ENCODE data around the gene CCL13.

CCL13 gene

DNA sequence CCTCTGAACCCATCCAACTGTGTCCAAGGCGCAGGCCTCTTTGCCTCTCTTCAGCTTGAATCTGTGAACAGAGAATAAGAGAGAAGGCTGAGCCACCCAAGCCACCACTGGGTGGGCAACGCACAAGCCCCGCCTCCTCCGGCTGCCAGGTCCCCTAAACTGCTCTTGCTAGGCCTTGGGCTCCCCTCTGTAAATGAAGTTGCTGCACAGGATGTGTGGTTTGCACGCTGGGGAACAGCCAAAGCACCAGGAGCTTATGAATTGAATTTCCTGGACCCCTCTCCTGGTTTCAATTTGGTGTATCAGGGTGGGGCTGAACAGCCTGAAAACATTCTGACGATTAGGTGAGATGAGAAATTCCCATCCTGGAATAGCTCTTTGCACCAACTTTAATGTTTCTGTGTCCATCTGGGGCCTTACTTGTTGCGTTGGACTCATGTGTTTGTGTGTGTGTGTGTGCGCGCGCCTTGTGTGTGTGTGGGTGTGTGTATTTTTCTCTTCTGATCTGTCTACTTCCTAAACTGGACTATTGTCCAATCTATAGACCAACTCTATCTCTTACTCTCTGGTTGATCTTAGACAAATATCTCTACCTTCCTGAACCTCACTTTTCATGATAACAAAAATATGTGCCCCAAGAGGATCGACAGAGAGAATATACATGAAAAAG, 4.5 kb downstream of the CCL13 start:
- no peak overlapping the region for H3K4me3 ChIP-seq (ENCODE audit: low read depth, low read length)
- no peak for DNase-seq (ENCODE audit: low read depth)
- TF ChIP-seq, protein P1, sequence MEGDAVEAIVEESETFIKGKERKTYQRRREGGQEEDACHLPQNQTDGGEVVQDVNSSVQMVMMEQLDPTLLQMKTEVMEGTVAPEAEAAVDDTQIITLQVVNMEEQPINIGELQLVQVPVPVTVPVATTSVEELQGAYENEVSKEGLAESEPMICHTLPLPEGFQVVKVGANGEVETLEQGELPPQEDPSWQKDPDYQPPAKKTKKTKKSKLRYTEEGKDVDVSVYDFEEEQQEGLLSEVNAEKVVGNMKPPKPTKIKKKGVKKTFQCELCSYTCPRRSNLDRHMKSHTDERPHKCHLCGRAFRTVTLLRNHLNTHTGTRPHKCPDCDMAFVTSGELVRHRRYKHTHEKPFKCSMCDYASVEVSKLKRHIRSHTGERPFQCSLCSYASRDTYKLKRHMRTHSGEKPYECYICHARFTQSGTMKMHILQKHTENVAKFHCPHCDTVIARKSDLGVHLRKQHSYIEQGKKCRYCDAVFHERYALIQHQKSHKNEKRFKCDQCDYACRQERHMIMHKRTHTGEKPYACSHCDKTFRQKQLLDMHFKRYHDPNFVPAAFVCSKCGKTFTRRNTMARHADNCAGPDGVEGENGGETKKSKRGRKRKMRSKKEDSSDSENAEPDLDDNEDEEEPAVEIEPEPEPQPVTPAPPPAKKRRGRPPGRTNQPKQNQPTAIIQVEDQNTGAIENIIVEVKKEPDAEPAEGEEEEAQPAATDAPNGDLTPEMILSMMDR (IDR thresholded peaks at IDR 0.05; ENCODE audit: low read depth, low read length, missing control alignments) = no peak

DNA sequence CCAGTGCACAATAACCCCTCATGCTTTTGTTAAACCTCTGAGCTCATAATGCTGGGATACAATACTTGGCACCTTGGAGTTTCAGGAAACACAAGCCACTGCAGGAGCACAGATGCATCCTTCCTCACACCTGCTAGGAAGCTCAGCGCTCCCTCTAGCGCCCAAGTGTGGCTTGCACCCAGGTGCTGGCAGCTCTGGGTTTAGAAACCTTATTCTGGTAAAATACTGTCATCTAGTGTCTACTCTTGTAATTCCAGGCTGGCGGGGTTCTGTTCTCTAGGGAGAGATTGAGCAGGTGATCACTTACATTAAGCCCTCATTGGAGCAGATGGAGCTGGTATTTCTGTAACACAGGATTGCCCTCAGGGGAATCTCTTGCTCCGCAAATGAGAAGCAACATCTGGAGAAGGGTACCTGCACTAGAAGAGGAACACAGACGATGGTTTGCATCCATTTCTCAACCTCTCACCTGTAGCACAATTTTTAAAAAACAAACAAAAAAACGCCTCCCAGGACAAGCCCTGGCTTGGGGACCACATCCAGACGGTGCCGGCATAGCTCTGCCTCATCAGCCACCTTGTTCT, 5.3 kb downstream of the CCL13 start:
- TF ChIP-seq, protein P1 (IDR thresholded peaks at IDR 0.05; ENCODE audit: low read depth, low read length, missing control alignments) = peak; percentile 100
- H3K4me3 ChIP-seq (ENCODE audit: low read depth, low read length) = no peak overlapping the region
- DNase-seq (ENCODE audit: low read depth) = peak; percentile 68

DNA sequence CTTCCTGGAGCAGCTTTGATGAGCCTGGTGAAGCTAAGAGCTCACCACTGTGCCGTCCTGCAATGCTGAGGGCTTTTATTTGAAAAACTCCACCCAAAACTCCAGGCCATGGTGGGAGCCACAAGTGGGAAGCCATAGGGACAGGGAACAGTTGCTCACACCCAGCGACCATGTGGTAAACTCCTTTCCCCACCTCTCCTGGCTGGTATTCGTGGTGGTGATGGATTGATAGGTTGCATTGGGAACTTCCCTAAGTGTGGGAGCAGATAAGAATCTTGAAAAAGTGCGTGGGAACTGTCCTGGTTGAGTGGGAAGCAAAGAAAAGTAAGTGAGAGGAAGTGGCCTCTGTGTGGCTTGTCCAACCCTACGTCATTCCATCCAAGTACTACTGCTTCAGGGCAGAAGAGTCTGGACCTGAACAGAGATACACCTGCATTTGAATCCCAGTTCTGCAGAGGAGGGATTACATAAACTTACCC, 6.9 kb downstream of the CCL13 start, which contains the start of gene CCL1:
TSS of gene CCL1 (minus strand) at position 51 of the 479 bp plus-strand sequence. CDS start 72 bp downstream, outside the sequence.
- H3K4me3 ChIP-seq (ENCODE audit: low read depth, low read length) = no peak within 1 kb of the TSS
- TF ChIP-seq, protein P1 (IDR thresholded peaks at IDR 0.05; ENCODE audit: low read depth, low read length, missing control alignments) = no peak
- no peak for DNase-seq (ENCODE audit: low read depth)

DNA sequence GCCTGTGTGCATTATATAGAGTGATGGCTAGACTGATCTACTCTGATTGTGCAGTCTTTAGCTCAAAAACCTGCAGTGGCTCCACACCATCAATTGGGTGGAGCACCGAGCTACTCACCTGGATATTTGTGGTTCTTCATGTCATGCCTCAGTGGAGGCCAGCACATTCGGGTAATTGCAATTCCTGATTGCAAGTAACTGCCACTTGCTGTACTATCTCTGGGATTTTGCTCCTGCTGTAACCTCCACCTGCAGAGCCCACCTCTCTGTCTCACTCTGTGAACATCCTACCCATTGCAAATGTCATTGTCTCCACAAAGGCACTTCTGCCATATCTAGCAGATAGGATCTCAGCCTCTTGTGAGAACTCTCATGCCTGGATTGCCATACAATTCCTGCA, 8.5 kb downstream of the CCL13 start:
- no peak overlapping the region for H3K4me3 ChIP-seq (ENCODE audit: low read depth, low read length)
- DNase-seq (ENCODE audit: low read depth) = no peak
- TF ChIP-seq, protein P1 (IDR thresholded peaks at IDR 0.05; ENCODE audit: low read depth, low read length, missing control alignments) = no peak

DNA sequence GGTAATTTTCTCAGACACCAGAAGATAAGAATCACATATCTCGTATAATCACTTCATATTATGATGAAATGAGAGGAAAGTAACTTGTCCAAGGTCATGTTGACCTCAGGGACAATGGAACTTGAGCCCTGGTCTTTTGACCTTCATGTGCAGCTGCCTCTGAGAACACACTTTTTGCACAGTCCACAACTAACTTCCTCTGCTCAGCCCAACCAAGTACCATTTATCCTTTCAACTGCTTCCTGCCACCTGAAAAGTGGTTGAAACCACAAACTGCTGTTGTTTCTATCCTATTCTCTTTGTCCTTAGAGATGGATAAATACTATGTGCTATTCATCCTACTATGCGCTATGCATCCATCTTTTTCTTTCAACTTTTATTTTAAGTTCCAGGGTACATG, 9.1 kb downstream of the CCL13 start:
- DNase-seq (ENCODE audit: low read depth) = no peak
- no peak overlapping the region for H3K4me3 ChIP-seq (ENCODE audit: low read depth, low read length)
- TF ChIP-seq, protein P1 (IDR thresholded peaks at IDR 0.05; ENCODE audit: low read depth, low read length, missing control alignments) = no peak

DNA sequence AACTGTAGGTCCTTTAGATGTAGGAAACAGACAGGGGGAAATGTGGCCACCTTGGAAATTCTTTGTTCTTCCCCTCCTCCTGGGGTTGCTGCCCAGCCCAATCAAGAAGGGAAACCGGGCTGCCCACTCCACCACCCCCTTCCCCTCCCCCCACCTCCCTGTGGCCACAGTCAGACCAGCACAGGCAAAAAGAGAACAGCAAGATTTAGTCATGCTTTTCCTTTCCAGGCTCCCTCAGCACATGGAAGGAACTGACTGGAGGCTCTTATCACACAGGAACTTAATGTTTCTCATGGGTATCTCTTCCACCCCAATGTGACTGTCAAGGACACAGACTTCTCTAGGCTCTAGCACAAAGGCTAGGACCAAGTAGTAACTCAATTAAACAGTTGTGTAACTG, 9.7 kb downstream of the CCL13 start:
- no peak overlapping the region for H3K4me3 ChIP-seq (ENCODE audit: low read depth, low read length)
- DNase-seq (ENCODE audit: low read depth) = no peak
- TF ChIP-seq, protein P1 (IDR thresholded peaks at IDR 0.05; ENCODE audit: low read depth, low read length, missing control alignments) = no peak

All from GM12864 (cell line).